ENCODE data around the gene KIRREL3.
A peak's percentile ranks its signal among the peaks of the same experiment; 100 is the strongest.

The KIRREL3 gene

DNA sequence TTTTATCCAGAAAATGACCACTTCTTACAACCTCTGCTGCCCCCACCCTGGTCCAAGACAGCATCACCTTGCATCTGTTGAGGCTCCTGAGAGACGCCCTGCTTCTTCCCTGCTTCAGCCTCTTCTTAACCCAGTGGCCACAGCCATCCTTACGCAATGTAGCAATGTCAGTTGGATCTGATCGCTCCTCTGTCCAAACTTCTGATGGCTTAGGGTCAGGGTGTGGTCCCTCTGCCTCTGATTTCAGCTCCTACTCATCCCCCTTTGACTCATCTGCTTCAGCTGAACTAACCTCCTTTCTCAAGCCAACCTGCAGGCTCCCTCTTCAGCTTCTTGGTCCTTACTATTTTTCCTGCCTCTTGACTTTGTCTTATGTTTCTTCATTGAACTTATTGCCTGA lies 280.8 kb downstream of the KIRREL3 start:
- in situ Hi-C loops (cut with HindIII; ENCODE audit: low sequenced_read_pairs) = no loop called here
- DNase-seq (ENCODE audit: low read depth, low spot score) = no peak
- TF ChIP-seq, protein P1, sequence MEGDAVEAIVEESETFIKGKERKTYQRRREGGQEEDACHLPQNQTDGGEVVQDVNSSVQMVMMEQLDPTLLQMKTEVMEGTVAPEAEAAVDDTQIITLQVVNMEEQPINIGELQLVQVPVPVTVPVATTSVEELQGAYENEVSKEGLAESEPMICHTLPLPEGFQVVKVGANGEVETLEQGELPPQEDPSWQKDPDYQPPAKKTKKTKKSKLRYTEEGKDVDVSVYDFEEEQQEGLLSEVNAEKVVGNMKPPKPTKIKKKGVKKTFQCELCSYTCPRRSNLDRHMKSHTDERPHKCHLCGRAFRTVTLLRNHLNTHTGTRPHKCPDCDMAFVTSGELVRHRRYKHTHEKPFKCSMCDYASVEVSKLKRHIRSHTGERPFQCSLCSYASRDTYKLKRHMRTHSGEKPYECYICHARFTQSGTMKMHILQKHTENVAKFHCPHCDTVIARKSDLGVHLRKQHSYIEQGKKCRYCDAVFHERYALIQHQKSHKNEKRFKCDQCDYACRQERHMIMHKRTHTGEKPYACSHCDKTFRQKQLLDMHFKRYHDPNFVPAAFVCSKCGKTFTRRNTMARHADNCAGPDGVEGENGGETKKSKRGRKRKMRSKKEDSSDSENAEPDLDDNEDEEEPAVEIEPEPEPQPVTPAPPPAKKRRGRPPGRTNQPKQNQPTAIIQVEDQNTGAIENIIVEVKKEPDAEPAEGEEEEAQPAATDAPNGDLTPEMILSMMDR (IDR thresholded peaks at IDR 0.05; ENCODE audit: low read depth, low read length) = no peak

DNA sequence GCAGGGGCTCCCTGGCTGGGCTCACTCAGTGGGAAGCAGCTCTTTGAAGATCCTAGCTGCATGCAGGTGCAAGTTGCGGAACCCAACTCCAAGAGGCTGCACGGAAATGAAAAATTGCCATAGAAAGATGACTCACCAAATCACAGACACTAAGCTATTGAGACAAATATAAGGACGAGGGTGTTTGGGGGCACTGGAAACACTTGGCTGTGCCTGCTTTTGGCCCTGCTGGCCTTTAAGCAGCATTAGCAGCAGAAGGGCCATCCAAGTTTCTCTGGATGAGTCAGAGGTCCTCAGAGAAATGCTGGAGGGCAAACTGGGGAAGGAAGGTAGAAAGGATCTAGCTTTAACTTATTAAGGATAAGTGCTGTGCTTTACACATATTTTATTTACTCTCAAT lies 282.3 kb downstream of the KIRREL3 start:
- DNase-seq (ENCODE audit: low read depth, low spot score) = no peak
- TF ChIP-seq, protein P1 (IDR thresholded peaks at IDR 0.05; ENCODE audit: low read depth, low read length) = no peak
- in situ Hi-C loops (cut with HindIII; ENCODE audit: low sequenced_read_pairs) = no loop called here
- no peak overlapping the region for H3K4me3 ChIP-seq (ENCODE audit: low read depth, low read length)

More for the DNA sequence above, 280.8 kb downstream of the KIRREL3 start:
- no peak overlapping the region for H3K4me3 ChIP-seq (ENCODE audit: low read depth, low read length)

DNA sequence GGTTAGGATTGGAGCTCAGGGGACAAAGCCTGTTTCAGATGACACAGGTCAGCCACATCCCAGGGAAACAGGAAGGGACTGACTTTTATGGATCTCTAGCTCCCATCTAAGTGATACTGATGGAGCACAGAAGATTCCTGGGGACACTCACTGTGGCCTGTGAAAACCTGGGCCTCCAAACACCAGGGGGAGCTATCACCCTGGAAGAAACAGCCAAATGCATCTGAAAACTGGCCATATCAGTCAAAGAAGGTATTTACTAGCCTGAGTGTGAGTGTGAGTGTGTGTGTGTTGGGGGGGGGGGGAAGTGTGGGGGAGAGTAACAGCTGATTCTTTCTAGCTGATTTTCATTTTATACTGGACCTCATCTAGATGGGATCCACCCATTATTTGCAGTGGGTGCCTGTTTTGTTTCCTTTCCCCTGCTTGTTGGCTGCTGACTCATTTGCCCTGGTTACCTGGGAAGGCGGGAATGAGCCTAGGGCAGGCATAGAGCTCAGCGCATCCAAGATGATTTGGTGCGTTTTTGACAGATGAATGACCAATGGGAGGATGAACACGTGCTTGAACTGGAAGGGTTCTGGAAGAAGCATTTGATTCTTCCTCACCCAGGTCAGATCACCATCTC lies 284.0 kb downstream of the KIRREL3 start:
- DNase-seq (ENCODE audit: low read depth, low spot score) = peak; percentile 42
- in situ Hi-C loops (cut with HindIII; ENCODE audit: low sequenced_read_pairs) = no loop called here
- H3K4me3 ChIP-seq (ENCODE audit: low read depth, low read length) = no peak overlapping the region
- TF ChIP-seq, protein P1 (IDR thresholded peaks at IDR 0.05; ENCODE audit: low read depth, low read length) = peak; percentile 79

DNA sequence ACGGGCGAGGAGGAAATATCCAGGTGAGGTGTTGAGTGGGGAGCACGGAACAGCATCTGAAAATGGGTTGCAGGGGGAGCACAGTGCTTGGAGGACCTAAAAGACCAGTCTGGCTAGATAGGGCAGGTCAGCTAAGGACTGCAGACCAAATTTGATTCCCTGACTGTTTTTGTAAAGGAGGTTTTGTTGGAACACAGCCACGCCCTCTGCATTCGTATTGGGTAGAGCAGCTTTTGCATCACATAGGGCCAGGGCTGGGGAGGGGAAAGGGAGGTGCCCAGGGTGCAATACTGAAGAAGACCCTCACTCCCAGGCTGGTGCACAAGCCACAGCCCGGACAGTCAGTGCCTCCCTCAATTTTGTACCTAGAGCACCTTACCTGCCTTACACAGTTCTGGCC lies 286.8 kb downstream of the KIRREL3 start:
- TF ChIP-seq, protein P1 (IDR thresholded peaks at IDR 0.05; ENCODE audit: low read depth, low read length) = no peak
- H3K4me3 ChIP-seq (ENCODE audit: low read depth, low read length) = no peak overlapping the region
- in situ Hi-C loops (cut with HindIII; ENCODE audit: low sequenced_read_pairs) = no loop called here
- no peak for DNase-seq (ENCODE audit: low read depth, low spot score)

DNA sequence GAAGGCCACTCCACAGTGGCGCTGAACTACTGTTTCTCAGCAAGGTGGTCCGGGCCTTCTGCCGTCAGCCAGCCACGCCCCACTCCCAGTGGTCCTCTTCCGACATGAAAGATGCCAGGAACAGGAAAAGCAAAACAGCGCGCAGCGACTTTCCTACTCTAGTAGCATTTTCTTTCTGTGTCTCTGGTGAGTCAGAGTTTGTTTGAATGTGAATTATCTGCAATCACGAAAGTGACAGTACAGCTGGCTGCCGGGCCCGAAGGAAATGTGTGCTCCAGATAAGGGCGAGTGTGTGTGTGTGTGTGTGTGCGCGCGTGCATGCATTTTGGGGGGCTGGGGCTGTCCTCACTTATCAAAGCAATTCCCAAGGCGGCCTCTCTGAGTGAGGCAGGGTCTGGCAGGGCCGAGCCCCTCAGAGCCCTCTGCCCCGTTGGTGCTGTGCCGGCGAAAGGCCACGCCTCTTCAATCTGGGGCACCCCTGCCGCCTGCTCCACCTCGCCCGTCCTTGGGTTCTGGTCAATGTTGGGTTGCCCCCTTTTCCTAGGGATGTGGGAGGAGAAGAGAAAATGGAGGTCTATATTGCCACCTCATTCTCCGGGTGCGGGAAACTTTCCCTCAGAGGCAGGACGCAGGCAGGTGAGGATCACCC lies 288.5 kb downstream of the KIRREL3 start:
- in situ Hi-C loops (cut with HindIII; ENCODE audit: low sequenced_read_pairs) = no loop called here
- TF ChIP-seq, protein P1 (IDR thresholded peaks at IDR 0.05; ENCODE audit: low read depth, low read length) = no peak
- H3K4me3 ChIP-seq (ENCODE audit: low read depth, low read length) = no peak overlapping the region
- DNase-seq (ENCODE audit: low read depth, low spot score) = no peak

DNA sequence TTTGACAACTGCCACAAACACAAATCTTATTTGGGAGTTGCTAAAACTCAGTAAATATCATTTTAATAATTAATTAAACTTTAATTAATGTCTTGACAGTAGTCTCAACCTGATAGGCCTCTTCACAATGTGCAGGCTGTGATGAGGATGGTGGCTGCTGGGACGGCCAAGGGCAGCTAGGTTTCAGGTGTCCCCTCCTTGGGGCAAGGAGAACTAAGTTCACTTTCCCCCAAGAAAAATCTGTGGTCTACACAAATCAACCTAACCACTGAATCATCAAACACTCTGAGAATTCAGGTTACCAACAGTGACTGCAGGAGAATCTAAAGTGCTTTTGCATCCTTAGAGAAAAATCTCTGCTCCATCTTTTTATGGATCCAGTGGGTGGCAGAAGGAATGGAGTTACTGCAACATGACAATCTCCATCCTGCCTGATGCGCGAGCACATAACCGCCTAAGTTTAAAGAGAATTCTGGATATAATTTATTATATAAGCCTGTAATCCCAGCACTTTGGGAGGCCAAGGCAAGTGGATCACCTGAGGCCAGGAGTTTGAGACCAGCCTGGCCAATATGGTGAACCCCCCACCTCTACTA lies 289.7 kb downstream of the KIRREL3 start:
- H3K4me3 ChIP-seq (ENCODE audit: low read depth, low read length) = no peak overlapping the region
- in situ Hi-C loops (cut with HindIII; ENCODE audit: low sequenced_read_pairs) = no loop called here
- no peak for DNase-seq (ENCODE audit: low read depth, low spot score)
- TF ChIP-seq, protein P1 (IDR thresholded peaks at IDR 0.05; ENCODE audit: low read depth, low read length) = no peak

All from astrocyte of the spinal cord (primary cell).